HepG2 (cell line): ENCODE results near the gene PNLDC1. TPM values are rescaled to one million over a fixed set of nuclear protein-coding genes. Genes with fewer than 3 reads are reported as not detected.

Experiments
- CEBPB ChIP-seq: IDR thresholded peaks from 2 replicates; pipeline ENCODE4 v1.6.1; 2011; ENCODE audit warnings: low read depth, low read length, improper control_type of control experiment, borderline replicate concordance
- KDM2A ChIP-seq: sonication (generic); formaldehyde crosslinking; IDR thresholded peaks from 2 replicates; pipeline ENCODE4 v1.4.0; 2020; ENCODE audit warnings: low read depth, missing genetic modification reagents, borderline replicate concordance
- MEIS1 ChIP-seq: sonication (generic); formaldehyde crosslinking; IDR thresholded peaks from 2 replicates; pipeline ENCODE4 v1.9.0; 2021; ENCODE audit warnings: mild to moderate bottlenecking, missing genetic modification reagents, moderate library complexity, borderline replicate concordance
- MEIS2 ChIP-seq: sonication (generic); formaldehyde crosslinking; IDR thresholded peaks from 2 replicates; pipeline ENCODE4 v1.9.0; 2021; ENCODE audit warnings: mild to moderate bottlenecking, missing genetic modification reagents
- MXI1 ChIP-seq: IDR thresholded peaks from 3 replicates; pipeline ENCODE4 v1.6.1; 2012; ENCODE audit warnings: low read depth, low read length, inconsistent platforms, borderline replicate concordance
- PLSCR1 ChIP-seq: sonication (generic); formaldehyde crosslinking; IDR thresholded peaks from 2 replicates; pipeline ENCODE4 v1.5.0; 2020; ENCODE audit warnings: missing genetic modification reagents, mild to moderate bottlenecking, borderline replicate concordance
- PRPF4 ChIP-seq: fragments of 200-400 bp; formaldehyde crosslinking; IDR thresholded peaks from 2 replicates; pipeline ENCODE4 v1.6.1; 2016; ENCODE audit warnings: low read length, low read depth; ENCODE audit not compliant: poor library complexity, severe bottlenecking
- RERE ChIP-seq: IDR thresholded peaks from 2 replicates; pipeline ENCODE4 v1.6.1; 2016; ENCODE audit warnings: low read depth, missing genetic modification reagents, missing compliant biosample characterization
- SP5 ChIP-seq: IDR thresholded peaks from 2 replicates; pipeline ENCODE4 v1.6.1; 2016; ENCODE audit warnings: low read depth, borderline replicate concordance
- ZFP90 ChIP-seq: sonication (generic); formaldehyde crosslinking; IDR thresholded peaks from 2 replicates; pipeline ENCODE4 v1.8.0; 2022; ENCODE audit warnings: missing genetic modification reagents, mild to moderate bottlenecking, inconsistent platforms, borderline replicate concordance
- ZMAT5 ChIP-seq: sonication (generic); formaldehyde crosslinking; IDR thresholded peaks from 2 replicates; pipeline ENCODE4 v1.5.0; 2020; ENCODE audit warnings: mild to moderate bottlenecking, low read depth, missing genetic modification reagents, borderline replicate concordance
- ZNF224 ChIP-seq: sonication (generic); formaldehyde crosslinking; IDR thresholded peaks from 2 replicates; pipeline ENCODE4 v1.5.0; 2020; ENCODE audit warnings: mild to moderate bottlenecking, missing genetic modification reagents
- ZNF354B ChIP-seq: sonication (generic); formaldehyde crosslinking; IDR thresholded peaks from 2 replicates; pipeline ENCODE4 v1.8.0; 2022; ENCODE audit warnings: mild to moderate bottlenecking, missing genetic modification reagents
- ZNF570 ChIP-seq: sonication (generic); formaldehyde crosslinking; IDR thresholded peaks from 2 replicates; pipeline ENCODE4 v1.4.0; 2020; ENCODE audit warnings: mild to moderate bottlenecking, missing genetic modification reagents, borderline replicate concordance
- ZNF646 ChIP-seq: sonication (generic); formaldehyde crosslinking; IDR thresholded peaks from 2 replicates; pipeline ENCODE4 v1.9.0; 2021; ENCODE audit warnings: mild to moderate bottlenecking, missing genetic modification reagents
- polyA plus RNA-seq, 8 experiments: library from polyadenylated mRNA; depleted of rRNA in 3 of 8; stranded (reverse) in 7 of 8; unstranded in 1 of 8; fragments of >200 nt; fragmentation: Illumina TruSeq in 4 of 8; extraction: Trizol in 4 of 8; gene quantifications; 2 replicates each; pipeline versions ENCODE4 v1.2.1 to v1.2.3, GENCODE V29; 2011 to 2016; ENCODE audit warnings: low read depth in 4 of 8, missing spikeins in 1 of 8, mixed read lengths in 1 of 8; ENCODE audit not compliant: insufficient read depth in 1 of 8
- total RNA-seq, 5 experiments: library from RNA; depleted of rRNA; stranded (reverse); fragments of >200 nt; fragmentation: Illumina TruSeq; extraction: Trizol; gene quantifications; 2 replicates each; pipeline ENCODE4 v1.2.3, GENCODE V29; 2016; ENCODE audit warnings: low read depth in 1 of 5

The PNLDC1 gene
- total and polyA plus RNA-seq, 2 of the 13 experiments (the other 11 are each of a cell fraction or from before 2014, with no cell fraction given), result not detected

- TF ChIP-seq ZNF646 (CRISPR knock-in tag) (no peak), PRPF4 (no peak), MEIS2 (CRISPR knock-in tag) (peak; percentile 59; the same call in 1 of the 2 replicates), PLSCR1 (CRISPR knock-in tag) (peak; percentile 77; the same call in 1 of the 2 replicates), KDM2A (0 out of 2 replicates have a peak, but pooled peaks have one; percentile 17), MXI1 (peak; percentile 47; the same call in 1 of the 3 replicates), ZMAT5 (CRISPR knock-in tag) (peak; percentile 56; the same call in 1 of the 2 replicates), ZNF354B (CRISPR knock-in tag) (no peak), SP5 (CRISPR knock-in tag) (0 out of 2 replicates have a peak, but pooled peaks have one; percentile 23), MEIS1 (CRISPR knock-in tag) (peak; percentile 94; the same call in 1 of the 2 replicates), RERE (CRISPR knock-in tag) (no peak), ZFP90 (CRISPR knock-in tag) (no peak), CEBPB (no peak), ZNF224 (CRISPR knock-in tag) (peak; percentile 25; the same call in 1 of the 2 replicates), ZNF570 (CRISPR knock-in tag) (peak; percentile 51; the same call in 1 of the 2 replicates)
These were observed 11.2 kb upstream of the PNLDC1 start (continued) for GRCh38 chr6:159788753-159789376.
